Astrocyte of the cerebellum (primary cell): ENCODE measurements around the gene IDUA.

ENCODE experiments used
- DNase-seq: peaks from one replicate; pipeline ENCODE4 v3.0.0-alpha.2; 2011; ENCODE audit warnings: low read depth
- H3K4me3 ChIP-seq: 2 replicates; pipeline ENCODE4 v1.5.1; 2011; ENCODE audit warnings: mild to moderate bottlenecking, low read depth, low read length, moderate library complexity
- in situ Hi-C: cut with HindIII; loops from 2 replicates; pipeline ENCODE4 v1.10.0; 2017; ENCODE audit warnings: low sequenced_read_pairs
- TF ChIP-seq, protein P1 (sequence below): IDR thresholded peaks from 2 replicates; pipeline ENCODE4 v1.5.1; 2012; ENCODE audit warnings: low read length, low read depth, moderate library complexity, mild to moderate bottlenecking; ENCODE audit errors: missing control alignments

Gene IDUA

DNA sequence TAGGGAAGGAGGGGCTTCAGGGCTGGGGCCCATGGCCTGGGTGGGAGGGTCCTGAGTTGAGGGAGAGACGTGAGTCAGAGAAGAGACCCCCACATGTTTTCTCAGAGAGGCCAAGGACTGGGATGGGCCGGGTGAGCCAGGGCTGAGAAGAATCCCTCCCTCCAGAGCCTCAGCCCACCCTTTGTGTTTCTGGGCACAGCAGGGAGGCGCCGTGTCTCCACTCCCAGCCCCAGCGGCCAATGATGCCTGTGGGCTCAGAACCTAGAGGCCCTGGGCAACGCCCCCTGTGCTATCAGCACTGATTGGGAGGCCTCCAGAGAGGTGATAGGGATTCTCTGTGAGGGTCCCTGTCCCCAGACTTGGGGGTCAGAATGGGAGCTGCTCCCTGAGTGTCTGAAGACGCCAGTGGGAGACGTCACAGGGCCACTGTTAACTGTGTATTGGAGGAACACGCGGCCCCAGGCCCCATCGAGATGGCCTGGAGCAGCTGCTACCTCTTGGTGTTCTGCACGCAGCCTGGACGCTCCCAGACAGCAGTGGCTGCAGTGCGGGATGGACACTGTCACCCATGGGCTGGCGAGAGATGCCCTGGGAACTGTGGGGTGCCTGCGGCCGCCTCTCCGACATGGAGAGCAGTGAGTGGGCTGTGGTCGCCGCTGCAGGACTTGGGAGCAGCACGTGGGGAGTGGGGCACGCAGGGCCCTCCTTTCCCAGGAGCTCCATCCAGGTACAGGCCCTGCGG lies 33.1 kb downstream of the IDUA start:
- TF ChIP-seq, protein P1, sequence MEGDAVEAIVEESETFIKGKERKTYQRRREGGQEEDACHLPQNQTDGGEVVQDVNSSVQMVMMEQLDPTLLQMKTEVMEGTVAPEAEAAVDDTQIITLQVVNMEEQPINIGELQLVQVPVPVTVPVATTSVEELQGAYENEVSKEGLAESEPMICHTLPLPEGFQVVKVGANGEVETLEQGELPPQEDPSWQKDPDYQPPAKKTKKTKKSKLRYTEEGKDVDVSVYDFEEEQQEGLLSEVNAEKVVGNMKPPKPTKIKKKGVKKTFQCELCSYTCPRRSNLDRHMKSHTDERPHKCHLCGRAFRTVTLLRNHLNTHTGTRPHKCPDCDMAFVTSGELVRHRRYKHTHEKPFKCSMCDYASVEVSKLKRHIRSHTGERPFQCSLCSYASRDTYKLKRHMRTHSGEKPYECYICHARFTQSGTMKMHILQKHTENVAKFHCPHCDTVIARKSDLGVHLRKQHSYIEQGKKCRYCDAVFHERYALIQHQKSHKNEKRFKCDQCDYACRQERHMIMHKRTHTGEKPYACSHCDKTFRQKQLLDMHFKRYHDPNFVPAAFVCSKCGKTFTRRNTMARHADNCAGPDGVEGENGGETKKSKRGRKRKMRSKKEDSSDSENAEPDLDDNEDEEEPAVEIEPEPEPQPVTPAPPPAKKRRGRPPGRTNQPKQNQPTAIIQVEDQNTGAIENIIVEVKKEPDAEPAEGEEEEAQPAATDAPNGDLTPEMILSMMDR, result no peak
- in situ Hi-C loops, result no loop called here

DNA sequence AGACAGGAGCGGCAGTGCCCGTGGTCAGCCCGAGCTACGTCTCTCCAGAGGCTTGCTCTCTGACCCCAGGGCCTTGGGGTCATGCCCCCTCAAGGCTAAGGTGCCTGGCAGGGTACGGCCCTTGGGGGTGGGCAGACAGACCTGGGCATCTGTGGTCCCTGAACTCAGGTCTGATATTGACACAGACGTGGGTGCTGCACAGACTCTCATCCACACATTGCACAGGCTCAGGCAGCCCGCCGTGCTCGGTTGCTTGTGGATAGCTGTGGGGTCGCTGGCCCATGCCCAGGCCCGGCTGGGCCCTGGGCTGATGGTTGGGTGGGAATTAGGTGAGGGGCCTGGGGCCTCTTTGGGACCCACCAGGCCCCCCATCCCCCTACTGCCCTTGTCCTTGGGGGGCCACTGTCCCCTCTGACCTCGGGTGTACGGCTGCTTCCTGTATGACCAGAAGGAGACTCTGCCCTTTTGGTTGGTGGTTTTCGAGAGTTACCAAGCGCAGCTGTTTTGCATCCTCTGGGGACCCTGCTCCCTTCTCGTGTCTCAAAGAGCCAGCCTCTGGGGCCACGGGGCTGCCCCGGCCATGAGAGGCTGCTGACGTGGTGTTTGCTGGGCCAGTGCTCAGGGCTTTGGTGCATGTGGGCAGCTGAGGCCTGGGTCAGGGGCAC lies 34.7 kb downstream of the IDUA start:
- TF ChIP-seq, protein P1, result no peak
- in situ Hi-C loops, result no loop called here
- no peak overlapping the region for H3K4me3 ChIP-seq
- no peak for DNase-seq

More for the DNA sequence above, 33.1 kb downstream of the IDUA start:
- no peak overlapping the region for H3K4me3 ChIP-seq
- no peak for DNase-seq

DNA sequence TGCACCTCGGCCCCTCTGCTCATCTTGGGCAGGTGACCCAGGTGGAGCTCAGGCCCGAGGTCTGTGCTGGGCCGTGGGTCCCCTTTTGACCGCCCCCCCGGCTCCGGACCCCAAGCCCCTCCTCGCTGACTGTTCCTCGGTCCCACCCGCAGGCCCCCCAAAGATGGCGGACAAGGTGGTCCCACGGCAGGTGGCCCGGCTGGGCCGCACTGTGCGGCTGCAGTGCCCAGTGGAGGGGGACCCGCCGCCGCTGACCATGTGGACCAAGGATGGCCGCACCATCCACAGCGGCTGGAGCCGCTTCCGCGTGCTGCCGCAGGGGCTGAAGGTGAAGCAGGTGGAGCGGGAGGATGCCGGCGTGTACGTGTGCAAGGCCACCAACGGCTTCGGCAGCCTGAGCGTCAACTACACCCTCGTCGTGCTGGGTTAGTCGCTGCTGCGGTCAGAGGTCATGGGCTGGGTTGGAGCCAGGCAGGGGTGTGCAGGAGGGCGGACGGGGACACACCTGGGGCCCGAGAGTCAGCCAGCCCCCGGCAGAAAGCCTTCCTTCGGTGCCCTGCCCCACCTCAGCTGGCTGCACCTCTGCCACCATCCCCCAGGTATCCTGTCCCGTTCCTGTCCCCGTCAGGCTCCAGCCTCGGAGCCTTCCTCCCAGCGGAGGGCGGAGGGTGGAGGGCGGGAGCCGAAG lies 35.4 kb downstream of the IDUA start:
- in situ Hi-C loops, result no loop called here
- H3K4me3 ChIP-seq, result no peak overlapping the region
- TF ChIP-seq, protein P1, result no peak
- no peak for DNase-seq

DNA sequence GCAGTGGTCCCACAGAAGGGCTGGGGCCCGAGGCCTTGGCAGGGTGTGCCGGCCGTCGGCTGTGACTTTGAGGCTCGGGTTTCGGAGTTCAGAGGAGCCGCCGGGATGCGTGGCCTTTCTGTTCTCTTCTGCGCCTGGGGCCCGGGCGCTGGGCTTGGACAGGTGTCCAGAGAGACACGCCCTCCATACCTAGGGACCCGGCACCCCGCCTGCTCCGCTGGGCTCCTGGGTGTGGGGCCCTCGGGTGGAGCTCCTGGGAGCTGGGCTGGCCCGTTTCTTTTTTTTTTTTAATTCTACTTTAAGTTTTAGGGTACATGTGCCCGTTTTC lies 35.9 kb downstream of the IDUA start:
- no peak for DNase-seq
- in situ Hi-C loops, result no loop called here
- no peak overlapping the region for H3K4me3 ChIP-seq
- TF ChIP-seq, protein P1, result no peak

DNA sequence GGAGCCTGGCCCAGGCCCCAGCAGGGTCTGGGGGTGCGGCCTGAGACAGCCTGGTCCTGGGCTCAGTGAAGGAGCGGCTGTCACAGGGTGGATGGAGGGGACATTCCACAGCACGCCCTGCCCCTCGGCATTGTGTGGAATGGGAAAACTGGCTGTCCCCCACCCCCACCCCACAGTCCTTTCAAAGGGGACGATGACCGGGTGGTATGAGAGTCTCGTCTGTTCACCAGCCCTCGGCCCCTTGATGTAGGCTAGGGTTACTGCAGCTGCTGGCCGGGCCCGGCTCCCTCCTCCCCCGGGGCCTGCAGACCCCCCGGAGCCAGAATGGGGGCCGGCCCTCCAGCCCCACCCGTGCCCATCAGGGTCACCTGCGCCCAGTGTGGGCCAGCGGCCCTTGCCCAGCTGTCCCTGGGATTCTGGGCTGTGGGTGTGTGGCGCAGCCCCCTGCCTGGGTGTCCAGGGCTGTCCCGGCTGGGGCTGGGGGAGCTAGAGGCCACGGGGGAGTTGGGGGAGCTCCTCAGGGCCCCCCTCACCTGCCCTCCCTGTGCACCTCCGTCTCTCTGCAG lies 36.3 kb downstream of the IDUA start:
- TF ChIP-seq, protein P1, result no peak
- H3K4me3 ChIP-seq, result no peak overlapping the region
- in situ Hi-C loops, result no loop called here
- DNase-seq, result no peak

DNA sequence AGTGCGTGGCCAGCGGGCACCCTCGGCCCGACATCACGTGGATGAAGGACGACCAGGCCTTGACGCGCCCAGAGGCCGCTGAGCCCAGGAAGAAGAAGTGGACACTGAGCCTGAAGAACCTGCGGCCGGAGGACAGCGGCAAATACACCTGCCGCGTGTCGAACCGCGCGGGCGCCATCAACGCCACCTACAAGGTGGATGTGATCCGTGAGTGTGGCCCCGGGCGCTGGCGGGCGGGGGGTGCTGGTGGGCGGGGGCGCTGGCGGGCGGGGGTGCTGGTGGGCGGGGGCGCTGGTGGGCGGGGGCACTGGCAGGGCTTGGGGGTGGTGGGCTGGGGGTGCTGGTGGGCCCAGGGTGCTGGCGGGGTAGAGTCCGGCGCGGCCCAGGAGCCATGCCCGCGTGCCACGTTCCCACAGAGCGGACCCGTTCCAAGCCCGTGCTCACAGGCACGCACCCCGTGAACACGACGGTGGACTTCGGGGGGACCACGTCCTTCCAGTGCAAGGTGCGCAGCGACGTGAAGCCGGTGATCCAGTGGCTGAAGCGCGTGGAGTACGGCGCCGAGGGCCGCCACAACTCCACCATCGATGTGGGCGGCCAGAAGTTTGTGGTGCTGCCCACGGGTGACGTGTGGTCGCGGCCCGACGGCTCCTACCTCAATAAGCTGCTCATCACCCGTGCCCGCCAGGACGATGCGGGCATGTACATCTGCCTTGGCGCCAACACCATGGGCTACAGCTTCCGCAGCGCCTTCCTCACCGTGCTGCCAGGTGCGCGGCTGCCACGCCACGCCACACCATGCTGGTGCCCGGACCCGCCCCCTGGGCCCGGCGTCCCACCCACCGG lies 37.3 kb downstream of the IDUA start:
- H3K4me3 ChIP-seq, result no peak overlapping the region
- TF ChIP-seq, protein P1, result no peak
- DNase-seq, result no peak
- in situ Hi-C loops, result no loop called here
